HepG2 (cell line): ENCODE data around the gene RREB1. TPM values are rescaled to one million over a fixed set of nuclear protein-coding genes. Genes with fewer than 3 reads are reported as not detected.

Source experiments
- FOXM1 ChIP-seq: sonication (generic); formaldehyde crosslinking; IDR thresholded peaks from 2 replicates; pipeline ENCODE4 v1.5.0; 2020; ENCODE audit warnings: missing genetic modification reagents
- GFI1 ChIP-seq: sonication (generic); formaldehyde crosslinking; IDR thresholded peaks from 2 replicates; pipeline ENCODE4 v1.5.0; 2020; ENCODE audit warnings: missing genetic modification reagents, mild to moderate bottlenecking, borderline replicate concordance
- HOXA3 ChIP-seq: sonication (generic); formaldehyde crosslinking; IDR thresholded peaks from 2 replicates; pipeline ENCODE4 v1.5.0; 2020; ENCODE audit warnings: missing genetic modification reagents
- JDP2 ChIP-seq: sonication (generic); formaldehyde crosslinking; IDR thresholded peaks from 2 replicates; pipeline ENCODE4 v1.8.1; 2022; ENCODE audit warnings: missing genetic modification reagents, borderline replicate concordance
- MYC ChIP-seq: sonication (generic); formaldehyde crosslinking; IDR thresholded peaks from 2 replicates; pipeline ENCODE4 v1.9.0; 2021; ENCODE audit warnings: missing genetic modification reagents, borderline replicate concordance
- NCOA1 ChIP-seq: sonication (generic); formaldehyde crosslinking; IDR thresholded peaks from 2 replicates; pipeline ENCODE4 v1.9.0; 2021; ENCODE audit warnings: missing genetic modification reagents
- NONO ChIP-seq, 2 experiments: fragments of 450-650 bp in 1 of 2; sonication (generic) in 1 of 2; formaldehyde crosslinking in 1 of 2; IDR thresholded peaks in 1 of 2; conservative IDR thresholded peaks in 1 of 2; 2 replicates each; pipeline versions ENCODE4 v1.6.1 to v1.8.0; 2017 to 2022; ENCODE audit warnings: mild to moderate bottlenecking in 1 of 2, missing genetic modification reagents in 1 of 2, moderate library complexity in 1 of 2
- PAF1 ChIP-seq: IDR thresholded peaks from 2 replicates; pipeline ENCODE4 v1.6.1; 2016; ENCODE audit warnings: missing genetic modification reagents, missing compliant biosample characterization
- ZMAT3 ChIP-seq: sonication (generic); formaldehyde crosslinking; conservative IDR thresholded peaks from 2 replicates; pipeline ENCODE4 v1.7.0; 2021; ENCODE audit warnings: missing genetic modification reagents
- ZNF207 ChIP-seq: fragments of 450-650 bp; IDR thresholded peaks from 2 replicates; pipeline ENCODE4 v1.6.1; 2016; ENCODE audit warnings: antibody characterized with exemption, borderline replicate concordance
- ZNF274 ChIP-seq: sonication (generic); formaldehyde crosslinking; IDR thresholded peaks from 2 replicates; pipeline ENCODE4 v1.5.1; 2020; ENCODE audit warnings: mild to moderate bottlenecking, missing genetic modification reagents
- ZNF317 ChIP-seq: sonication (generic); formaldehyde crosslinking; IDR thresholded peaks from 2 replicates; pipeline ENCODE4 v1.5.0; 2020; ENCODE audit warnings: mild to moderate bottlenecking, missing genetic modification reagents
- ZNF556 ChIP-seq: sonication (generic); formaldehyde crosslinking; IDR thresholded peaks from 2 replicates; pipeline ENCODE4 v1.4.0; 2020; ENCODE audit warnings: mild to moderate bottlenecking, missing genetic modification reagents, borderline replicate concordance
- ZNF775 ChIP-seq: sonication (generic); formaldehyde crosslinking; IDR thresholded peaks from 2 replicates; pipeline ENCODE4 v1.4.0; 2020; ENCODE audit warnings: missing genetic modification reagents, mild to moderate bottlenecking, moderate library complexity, borderline replicate concordance
- ZNF850 ChIP-seq: sonication (generic); formaldehyde crosslinking; conservative IDR thresholded peaks from 2 replicates; pipeline ENCODE4 v1.9.0; 2021; ENCODE audit warnings: mild to moderate bottlenecking, missing genetic modification reagents
- polyA plus RNA-seq, 8 experiments: library from polyadenylated mRNA; depleted of rRNA in 3 of 8; stranded (reverse) in 7 of 8; unstranded in 1 of 8; fragments of >200 nt; fragmentation: Illumina TruSeq in 4 of 8; extraction: Trizol in 4 of 8; gene quantifications; 2 replicates each; pipeline versions ENCODE4 v1.2.1 to v1.2.3, GENCODE V29; 2011 to 2016; ENCODE audit warnings: low read depth in 4 of 8, missing spikeins in 1 of 8, mixed read lengths in 1 of 8; ENCODE audit not compliant: insufficient read depth in 1 of 8
- total RNA-seq, 5 experiments: library from RNA; depleted of rRNA; stranded (reverse); fragments of >200 nt; fragmentation: Illumina TruSeq; extraction: Trizol; gene quantifications; 2 replicates each; pipeline ENCODE4 v1.2.3, GENCODE V29; 2016; ENCODE audit warnings: low read depth in 1 of 5
- TF ChIP-seq, protein P1 (sequence below), 2 experiments: sonication (generic) in 1 of 2; formaldehyde crosslinking in 1 of 2; IDR thresholded peaks; 2 replicates each; pipeline versions ENCODE4 v1.4.0 to v1.6.1; 2018 to 2020; ENCODE audit warnings: missing genetic modification reagents in 2 of 2, borderline replicate concordance in 1 of 2, low read depth in 1 of 2, mild to moderate bottlenecking in 1 of 2, missing biosample characterization in 1 of 2
- TF ChIP-seq, protein P2 (sequence below): sonication (generic); formaldehyde crosslinking; IDR thresholded peaks from 2 replicates; pipeline ENCODE4 v1.9.0; 2022; ENCODE audit warnings: low read depth, missing genetic modification reagents
- TF ChIP-seq, protein P3 (sequence below): sonication (generic); formaldehyde crosslinking; IDR thresholded peaks from 2 replicates; pipeline ENCODE4 v1.4.0; 2020; ENCODE audit warnings: missing genetic modification reagents, borderline replicate concordance
- TF ChIP-seq, protein P4 (sequence below): sonication (generic); formaldehyde crosslinking; IDR thresholded peaks from 2 replicates; pipeline ENCODE4 v1.5.1; 2020; ENCODE audit warnings: missing genetic modification reagents, mild to moderate bottlenecking, borderline replicate concordance

Gene RREB1
- total and polyA plus RNA-seq, 2 of the 13 experiments (the other 11 are each of a cell fraction or from before 2014, with no cell fraction given): 6.1 to 23.2 TPM

DNA sequence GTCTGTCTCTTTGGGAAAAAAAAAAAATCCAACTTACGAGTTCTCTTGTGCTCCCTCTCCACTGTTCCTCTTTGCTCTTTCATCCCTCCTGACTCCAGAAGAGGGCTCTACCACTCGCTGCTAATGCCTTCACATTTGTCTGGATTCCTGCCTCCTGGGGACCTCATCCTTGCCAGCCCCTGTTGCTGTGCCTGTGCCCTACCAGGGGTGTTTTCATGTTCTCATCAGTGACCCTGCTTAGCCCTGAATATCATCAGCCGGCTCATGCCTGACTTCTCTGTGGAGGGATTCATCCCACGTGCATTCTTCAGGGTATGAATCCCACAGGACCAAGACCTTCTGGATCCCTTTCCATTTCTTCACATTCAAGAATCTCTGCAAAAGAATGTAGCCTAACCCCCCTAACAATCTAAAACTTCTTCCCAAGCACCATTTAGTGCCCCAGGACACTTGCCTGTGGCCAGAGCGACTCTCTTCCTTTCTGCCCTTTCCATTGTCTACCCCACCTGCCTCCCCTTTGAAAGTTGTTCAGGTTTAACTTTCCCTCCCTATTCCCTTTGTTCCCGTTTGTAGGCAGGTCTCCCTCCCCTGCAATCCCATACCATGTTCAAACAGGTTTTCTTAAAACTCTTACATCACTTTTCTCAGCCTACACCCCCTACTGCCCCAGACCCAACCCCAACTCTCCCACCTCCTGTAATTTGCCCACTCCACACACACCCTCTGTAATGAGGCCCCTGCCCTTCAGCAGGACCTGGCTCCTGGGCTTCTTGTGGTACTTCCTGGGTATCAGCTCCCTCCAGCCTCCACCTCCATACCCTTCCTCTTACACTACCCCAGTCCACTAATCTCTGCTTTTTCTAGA lies 50.2 kb downstream of the RREB1 start (continued):
- TF ChIP-seq ZNF556 (CRISPR knock-in tag): no peak
- no peak for TF ChIP-seq PAF1
- TF ChIP-seq ZMAT3 (CRISPR knock-in tag): no peak
- TF ChIP-seq ZNF850 (CRISPR knock-in tag): no peak
- no peak for TF ChIP-seq MYC
- TF ChIP-seq ZNF274 (CRISPR knock-in tag): 0 out of 2 replicates have a peak, but pooled peaks have one; percentile 38
- no peak for TF ChIP-seq NONO (IDR thresholded peaks at IDR 0.05)
- no peak for TF ChIP-seq NONO (CRISPR knock-in tag; conservative IDR thresholded peaks at IDR 0.05)
- 0 out of 2 replicates have a peak, but pooled peaks have one; percentile 12 for TF ChIP-seq HOXA3 (CRISPR knock-in tag)
- no peak for TF ChIP-seq JDP2 (CRISPR knock-in tag)
- TF ChIP-seq, protein P1, sequence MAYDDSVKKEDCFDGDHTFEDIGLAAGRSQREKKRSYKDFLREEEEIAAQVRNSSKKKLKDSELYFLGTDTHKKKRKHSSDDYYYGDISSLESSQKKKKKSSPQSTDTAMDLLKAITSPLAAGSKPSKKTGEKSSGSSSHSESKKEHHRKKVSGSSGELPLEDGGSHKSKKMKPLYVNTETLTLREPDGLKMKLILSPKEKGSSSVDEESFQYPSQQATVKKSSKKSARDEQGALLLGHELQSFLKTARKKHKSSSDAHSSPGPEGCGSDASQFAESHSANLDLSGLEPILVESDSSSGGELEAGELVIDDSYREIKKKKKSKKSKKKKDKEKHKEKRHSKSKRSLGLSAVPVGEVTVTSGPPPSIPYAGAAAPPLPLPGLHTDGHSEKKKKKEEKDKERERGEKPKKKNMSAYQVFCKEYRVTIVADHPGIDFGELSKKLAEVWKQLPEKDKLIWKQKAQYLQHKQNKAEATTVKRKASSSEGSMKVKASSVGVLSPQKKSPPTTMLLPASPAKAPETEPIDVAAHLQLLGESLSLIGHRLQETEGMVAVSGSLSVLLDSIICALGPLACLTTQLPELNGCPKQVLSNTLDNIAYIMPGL (CRISPR knock-in tag; IDR thresholded peaks at IDR 0.05; ENCODE audit: borderline replicate concordance in 1 of 2, low read depth in 1 of 2): no peak
- TF ChIP-seq FOXM1 (CRISPR knock-in tag): no peak
- no peak for TF ChIP-seq ZNF775 (CRISPR knock-in tag)
- TF ChIP-seq NCOA1 (CRISPR knock-in tag): no peak
- no peak for TF ChIP-seq ZNF207
- TF ChIP-seq GFI1 (CRISPR knock-in tag): no peak
- TF ChIP-seq, protein P2, sequence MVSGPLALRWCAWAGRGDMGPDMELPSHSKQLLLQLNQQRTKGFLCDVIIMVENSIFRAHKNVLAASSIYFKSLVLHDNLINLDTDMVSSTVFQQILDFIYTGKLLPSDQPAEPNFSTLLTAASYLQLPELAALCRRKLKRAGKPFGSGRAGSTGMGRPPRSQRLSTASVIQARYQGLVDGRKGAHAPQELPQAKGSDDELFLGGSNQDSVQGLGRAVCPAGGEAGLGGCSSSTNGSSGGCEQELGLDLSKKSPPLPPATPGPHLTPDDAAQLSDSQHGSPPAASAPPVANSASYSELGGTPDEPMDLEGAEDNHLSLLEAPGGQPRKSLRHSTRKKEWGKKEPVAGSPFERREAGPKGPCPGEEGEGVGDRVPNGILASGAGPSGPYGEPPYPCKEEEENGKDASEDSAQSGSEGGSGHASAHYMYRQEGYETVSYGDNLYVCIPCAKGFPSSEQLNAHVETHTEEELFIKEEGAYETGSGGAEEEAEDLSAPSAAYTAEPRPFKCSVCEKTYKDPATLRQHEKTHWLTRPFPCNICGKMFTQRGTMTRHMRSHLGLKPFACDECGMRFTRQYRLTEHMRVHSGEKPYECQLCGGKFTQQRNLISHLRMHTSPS (CRISPR knock-in tag): no peak
- TF ChIP-seq, protein P3, sequence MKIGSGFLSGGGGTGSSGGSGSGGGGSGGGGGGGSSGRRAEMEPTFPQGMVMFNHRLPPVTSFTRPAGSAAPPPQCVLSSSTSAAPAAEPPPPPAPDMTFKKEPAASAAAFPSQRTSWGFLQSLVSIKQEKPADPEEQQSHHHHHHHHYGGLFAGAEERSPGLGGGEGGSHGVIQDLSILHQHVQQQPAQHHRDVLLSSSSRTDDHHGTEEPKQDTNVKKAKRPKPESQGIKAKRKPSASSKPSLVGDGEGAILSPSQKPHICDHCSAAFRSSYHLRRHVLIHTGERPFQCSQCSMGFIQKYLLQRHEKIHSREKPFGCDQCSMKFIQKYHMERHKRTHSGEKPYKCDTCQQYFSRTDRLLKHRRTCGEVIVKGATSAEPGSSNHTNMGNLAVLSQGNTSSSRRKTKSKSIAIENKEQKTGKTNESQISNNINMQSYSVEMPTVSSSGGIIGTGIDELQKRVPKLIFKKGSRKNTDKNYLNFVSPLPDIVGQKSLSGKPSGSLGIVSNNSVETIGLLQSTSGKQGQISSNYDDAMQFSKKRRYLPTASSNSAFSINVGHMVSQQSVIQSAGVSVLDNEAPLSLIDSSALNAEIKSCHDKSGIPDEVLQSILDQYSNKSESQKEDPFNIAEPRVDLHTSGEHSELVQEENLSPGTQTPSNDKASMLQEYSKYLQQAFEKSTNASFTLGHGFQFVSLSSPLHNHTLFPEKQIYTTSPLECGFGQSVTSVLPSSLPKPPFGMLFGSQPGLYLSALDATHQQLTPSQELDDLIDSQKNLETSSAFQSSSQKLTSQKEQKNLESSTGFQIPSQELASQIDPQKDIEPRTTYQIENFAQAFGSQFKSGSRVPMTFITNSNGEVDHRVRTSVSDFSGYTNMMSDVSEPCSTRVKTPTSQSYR (CRISPR knock-in tag): no peak
- TF ChIP-seq ZNF317 (CRISPR knock-in tag): 0 out of 2 replicates have a peak, but pooled peaks have one; percentile 47
- TF ChIP-seq, protein P4, sequence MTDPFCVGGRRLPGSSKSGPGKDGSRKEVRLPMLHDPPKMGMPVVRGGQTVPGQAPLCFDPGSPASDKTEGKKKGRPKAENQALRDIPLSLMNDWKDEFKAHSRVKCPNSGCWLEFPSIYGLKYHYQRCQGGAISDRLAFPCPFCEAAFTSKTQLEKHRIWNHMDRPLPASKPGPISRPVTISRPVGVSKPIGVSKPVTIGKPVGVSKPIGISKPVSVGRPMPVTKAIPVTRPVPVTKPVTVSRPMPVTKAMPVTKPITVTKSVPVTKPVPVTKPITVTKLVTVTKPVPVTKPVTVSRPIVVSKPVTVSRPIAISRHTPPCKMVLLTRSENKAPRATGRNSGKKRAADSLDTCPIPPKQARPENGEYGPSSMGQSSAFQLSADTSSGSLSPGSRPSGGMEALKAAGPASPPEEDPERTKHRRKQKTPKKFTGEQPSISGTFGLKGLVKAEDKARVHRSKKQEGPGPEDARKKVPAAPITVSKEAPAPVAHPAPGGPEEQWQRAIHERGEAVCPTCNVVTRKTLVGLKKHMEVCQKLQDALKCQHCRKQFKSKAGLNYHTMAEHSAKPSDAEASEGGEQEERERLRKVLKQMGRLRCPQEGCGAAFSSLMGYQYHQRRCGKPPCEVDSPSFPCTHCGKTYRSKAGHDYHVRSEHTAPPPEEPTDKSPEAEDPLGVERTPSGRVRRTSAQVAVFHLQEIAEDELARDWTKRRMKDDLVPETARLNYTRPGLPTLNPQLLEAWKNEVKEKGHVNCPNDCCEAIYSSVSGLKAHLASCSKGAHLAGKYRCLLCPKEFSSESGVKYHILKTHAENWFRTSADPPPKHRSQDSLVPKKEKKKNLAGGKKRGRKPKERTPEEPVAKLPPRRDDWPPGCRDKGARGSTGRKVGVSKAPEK (CRISPR knock-in tag): no peak
